ENCODE results near the gene CKS2.

CKS2 gene

DNA sequence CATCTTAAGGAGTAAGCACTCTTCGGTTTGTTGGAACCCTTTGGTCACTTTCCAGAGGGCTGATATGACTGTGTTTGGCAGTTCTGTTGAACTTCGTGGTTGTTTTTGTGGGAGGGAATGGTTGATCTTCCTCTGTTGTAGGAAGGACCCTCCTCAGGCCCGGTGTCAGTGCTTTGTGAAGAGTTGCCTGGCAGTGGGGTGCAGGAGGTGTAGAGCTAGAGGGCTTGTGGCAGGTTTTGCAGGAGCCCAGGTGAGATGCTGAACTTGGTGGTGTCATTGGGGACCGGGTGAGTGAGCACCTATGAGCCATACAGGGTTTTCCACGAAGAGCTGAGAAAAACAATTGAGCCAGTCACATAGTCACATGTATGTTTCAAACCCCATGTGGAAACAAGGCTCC is 34.5 kb downstream of the CKS2 start:
- no peaks in the 10 kb centered on the region for H3K4me1 ChIP-seq (ENCODE audit: insufficient read depth, low read length)
- no peak overlapping the region for H2AFZ ChIP-seq (ENCODE audit: low read depth, low read length)
- peaks cover 11% of the 10 kb centered on the region for H3K9me3 ChIP-seq (ENCODE audit: low read length)
- peaks cover 98% of the 10 kb centered on the region for H3K36me3 ChIP-seq (ENCODE audit: insufficient read depth, low read length)
- no peak overlapping the region for H3K4me3 ChIP-seq (ENCODE audit: low read length)
- no peaks in the 10 kb centered on the region for H3K27me3 ChIP-seq (ENCODE audit: insufficient read depth, low read length)

DNA sequence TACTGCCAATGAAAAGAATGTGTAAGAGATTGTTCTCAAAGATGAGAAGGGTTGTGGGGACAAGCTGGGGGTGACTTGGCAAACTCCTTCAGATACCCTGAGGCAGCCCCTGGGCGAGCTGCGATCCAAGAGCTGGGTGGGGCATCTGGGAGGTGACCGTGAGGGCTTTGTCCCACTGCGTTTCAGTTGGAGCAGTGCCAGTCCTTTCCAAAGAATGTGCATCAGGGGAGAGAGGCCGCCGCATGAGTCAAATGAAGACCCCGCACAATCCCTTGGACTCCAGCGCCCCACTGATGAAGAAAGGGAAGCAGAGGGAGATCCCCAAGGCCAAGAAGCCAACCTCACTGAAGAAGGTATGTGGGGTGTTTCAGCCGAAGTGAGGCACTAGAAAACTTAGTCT is 35.7 kb downstream of the CKS2 start:
- Histone ChIP-seq H3K27me3 (ENCODE audit: insufficient read depth, low read length) (no peaks in the 10 kb centered on the region), H2AFZ (ENCODE audit: low read depth, low read length) (no peak overlapping the region), H3K9me3 (ENCODE audit: low read length) (peaks cover 7% of the 10 kb centered on the region), H3K4me3 (ENCODE audit: low read length) (no peak overlapping the region), H3K36me3 (ENCODE audit: insufficient read depth, low read length) (peaks cover 98% of the 10 kb centered on the region), H3K4me1 (ENCODE audit: insufficient read depth, low read length) (no peaks in the 10 kb centered on the region)

DNA sequence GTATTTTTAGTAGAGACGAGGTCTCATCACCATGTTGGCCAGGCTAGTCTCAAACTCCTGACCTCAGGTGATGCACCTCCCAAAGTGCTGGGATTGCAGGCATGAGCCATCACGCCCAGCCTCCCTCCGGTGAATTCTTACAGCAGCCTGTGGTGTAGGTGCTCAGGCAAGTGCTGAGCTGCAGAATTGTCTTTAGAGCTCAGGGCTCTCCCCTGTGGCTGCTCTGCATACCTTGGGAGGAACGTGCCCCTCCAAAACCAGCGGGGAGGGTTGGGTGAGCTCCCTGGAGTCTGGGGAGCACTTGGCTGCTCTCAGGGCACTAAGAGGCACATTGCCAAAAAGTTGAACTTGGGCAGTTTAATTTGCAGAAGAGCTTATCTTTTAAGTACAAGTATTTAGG is 36.7 kb downstream of the CKS2 start:
- H3K27me3 ChIP-seq (ENCODE audit: insufficient read depth, low read length) = no peaks in the 10 kb centered on the region
- H3K9me3 ChIP-seq (ENCODE audit: low read length) = peaks cover 7% of the 10 kb centered on the region
- H3K4me1 ChIP-seq (ENCODE audit: insufficient read depth, low read length) = no peaks in the 10 kb centered on the region
- peaks cover 97% of the 10 kb centered on the region for H3K36me3 ChIP-seq (ENCODE audit: insufficient read depth, low read length)
- H2AFZ ChIP-seq (ENCODE audit: low read depth, low read length) = no peak overlapping the region
- no peak overlapping the region for H3K4me3 ChIP-seq (ENCODE audit: low read length)

DNA sequence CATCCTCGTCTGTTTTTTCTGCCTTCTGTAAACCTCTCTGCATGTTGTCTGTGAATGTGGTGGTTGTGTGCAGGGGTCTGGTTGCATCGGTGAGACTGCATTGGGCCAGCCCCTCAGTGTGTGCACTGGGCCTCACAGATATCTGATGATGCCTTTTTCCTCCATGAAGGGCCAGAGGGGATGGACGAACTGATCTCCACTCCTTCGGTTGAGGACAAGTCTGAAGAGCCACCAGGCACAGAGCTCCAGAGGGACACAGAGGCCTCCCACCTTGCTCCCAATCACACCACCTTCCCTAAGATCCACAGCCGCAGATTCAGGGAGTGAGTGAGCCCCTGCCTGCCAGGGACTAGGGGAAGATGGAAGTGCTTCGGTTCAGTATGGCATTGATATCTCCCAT is 38.6 kb downstream of the CKS2 start:
- Histone ChIP-seq H3K4me1 (ENCODE audit: insufficient read depth, low read length) (no peaks in the 10 kb centered on the region), H3K4me3 (ENCODE audit: low read length) (no peak overlapping the region), H2AFZ (ENCODE audit: low read depth, low read length) (no peak overlapping the region), H3K36me3 (ENCODE audit: insufficient read depth, low read length) (peaks cover 95% of the 10 kb centered on the region), H3K27me3 (ENCODE audit: insufficient read depth, low read length) (no peaks in the 10 kb centered on the region), H3K9me3 (ENCODE audit: low read length) (no peaks in the 10 kb centered on the region)

- H2AFZ ChIP-seq (ENCODE audit: low read depth, low read length) = no peak overlapping the region
- H3K9me3 ChIP-seq (ENCODE audit: low read length) = no peaks in the 10 kb centered on the region
- H3K36me3 ChIP-seq (ENCODE audit: insufficient read depth, low read length) = peaks cover 95% of the 10 kb centered on the region
- no peaks in the 10 kb centered on the region for H3K4me1 ChIP-seq (ENCODE audit: insufficient read depth, low read length)
- H3K4me3 ChIP-seq (ENCODE audit: low read length) = no peak overlapping the region
- no peaks in the 10 kb centered on the region for H3K27me3 ChIP-seq (ENCODE audit: insufficient read depth, low read length)
Measured at GRCh38 chr9:89350988-89351557, 40.1 kb downstream of the CKS2 start.

DNA sequence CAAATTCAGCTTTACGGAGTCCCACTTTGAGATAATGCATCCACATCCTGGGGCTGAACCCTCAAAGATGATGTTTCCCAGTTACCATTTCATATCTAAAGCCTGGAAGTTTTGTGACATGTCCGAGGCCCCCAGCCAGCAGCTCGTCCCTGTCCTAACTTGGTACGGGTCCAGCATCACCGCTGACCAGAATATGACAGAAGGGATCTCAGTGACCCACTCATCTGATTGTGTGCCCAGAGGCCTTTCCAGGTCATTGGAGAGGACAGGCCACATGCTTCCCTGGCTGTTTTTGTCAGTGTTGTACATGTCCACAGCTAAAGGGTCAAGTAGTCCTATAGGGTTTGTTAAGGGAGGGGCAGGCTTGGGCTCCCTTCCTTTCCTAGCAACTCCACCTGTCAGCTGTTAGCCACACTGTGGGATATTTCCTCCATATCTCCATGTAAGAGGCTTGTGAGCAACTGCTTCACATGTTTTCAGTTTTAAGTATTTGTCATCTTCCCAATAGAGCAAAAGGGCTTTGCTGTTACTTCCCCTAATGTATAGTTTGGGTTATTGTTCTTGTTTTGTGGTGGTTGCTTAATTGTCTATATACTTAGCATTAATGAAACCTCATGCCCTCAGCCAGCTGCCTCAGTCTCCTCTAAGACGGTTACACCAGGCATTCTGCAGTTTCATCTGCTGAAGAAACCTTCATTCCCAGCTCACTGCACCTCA is 40.7 kb downstream of the CKS2 start:
- Histone ChIP-seq H3K9me3 (ENCODE audit: low read length) (no peaks in the 10 kb centered on the region), H3K36me3 (ENCODE audit: insufficient read depth, low read length) (peaks cover 95% of the 10 kb centered on the region), H3K4me3 (ENCODE audit: low read length) (no peak overlapping the region), H3K4me1 (ENCODE audit: insufficient read depth, low read length) (no peaks in the 10 kb centered on the region), H2AFZ (ENCODE audit: low read depth, low read length) (no peak overlapping the region), H3K27me3 (ENCODE audit: insufficient read depth, low read length) (no peaks in the 10 kb centered on the region)

DNA sequence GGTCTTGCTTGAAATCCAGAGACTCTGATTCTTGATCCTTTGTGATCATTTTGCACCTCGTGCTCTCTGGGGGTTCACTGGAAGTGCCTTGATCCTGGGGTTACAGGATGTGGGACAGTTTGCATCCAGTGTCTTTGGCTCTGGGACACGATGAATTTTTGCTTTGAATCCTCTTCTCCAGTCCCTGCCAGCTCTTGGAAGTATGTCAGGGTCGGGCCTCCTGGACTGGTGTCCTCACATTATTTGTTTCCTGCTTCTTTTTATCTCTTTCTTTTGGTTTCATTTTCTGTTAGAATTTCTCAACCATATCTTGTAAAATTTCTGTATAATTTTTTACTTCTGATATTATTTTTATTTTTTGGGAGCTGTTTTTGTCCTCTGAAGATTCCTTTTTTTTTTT is 41.5 kb downstream of the CKS2 start:
- no peak overlapping the region for H2AFZ ChIP-seq (ENCODE audit: low read depth, low read length)
- H3K36me3 ChIP-seq (ENCODE audit: insufficient read depth, low read length) = peaks cover 95% of the 10 kb centered on the region
- H3K4me3 ChIP-seq (ENCODE audit: low read length) = no peak overlapping the region
- no peaks in the 10 kb centered on the region for H3K9me3 ChIP-seq (ENCODE audit: low read length)
- H3K27me3 ChIP-seq (ENCODE audit: insufficient read depth, low read length) = no peaks in the 10 kb centered on the region
- no peaks in the 10 kb centered on the region for H3K4me1 ChIP-seq (ENCODE audit: insufficient read depth, low read length)

GRCh38 chr9:89352874-89353649 is 42.1 kb downstream of the CKS2 start:
- H3K36me3 ChIP-seq (ENCODE audit: insufficient read depth, low read length) = peaks cover 95% of the 10 kb centered on the region
- H3K4me3 ChIP-seq (ENCODE audit: low read length) = no peak overlapping the region
- H2AFZ ChIP-seq (ENCODE audit: low read depth, low read length) = no peak overlapping the region
- no peaks in the 10 kb centered on the region for H3K4me1 ChIP-seq (ENCODE audit: insufficient read depth, low read length)
- no peaks in the 10 kb centered on the region for H3K9me3 ChIP-seq (ENCODE audit: low read length)
- H3K27me3 ChIP-seq (ENCODE audit: insufficient read depth, low read length) = no peaks in the 10 kb centered on the region

DNA sequence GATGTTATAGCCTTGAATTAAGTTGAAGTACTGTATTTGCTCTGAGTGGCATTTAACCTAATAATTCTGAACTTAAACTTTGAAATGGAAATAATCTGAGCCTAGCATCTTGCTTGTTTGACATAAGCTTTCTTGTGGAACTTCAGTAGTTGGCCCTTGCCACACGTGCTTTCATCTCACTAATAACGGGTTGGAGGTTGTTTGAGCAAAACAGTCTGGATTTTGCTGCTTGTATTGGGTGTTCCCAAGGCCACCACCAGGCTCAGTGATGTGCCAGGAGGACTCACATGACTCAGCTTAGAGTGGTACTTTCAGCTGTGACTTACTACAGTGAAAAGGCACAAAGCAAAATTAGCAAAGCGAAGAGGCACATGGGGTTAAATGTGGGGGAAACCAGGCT is 43.0 kb downstream of the CKS2 start:
- Histone ChIP-seq H3K4me3 (ENCODE audit: low read length) (no peak overlapping the region), H3K27me3 (ENCODE audit: insufficient read depth, low read length) (no peaks in the 10 kb centered on the region), H3K36me3 (ENCODE audit: insufficient read depth, low read length) (peaks cover 95% of the 10 kb centered on the region), H3K9me3 (ENCODE audit: low read length) (no peaks in the 10 kb centered on the region), H2AFZ (ENCODE audit: low read depth, low read length) (no peak overlapping the region), H3K4me1 (ENCODE audit: insufficient read depth, low read length) (no peaks in the 10 kb centered on the region)

DNA sequence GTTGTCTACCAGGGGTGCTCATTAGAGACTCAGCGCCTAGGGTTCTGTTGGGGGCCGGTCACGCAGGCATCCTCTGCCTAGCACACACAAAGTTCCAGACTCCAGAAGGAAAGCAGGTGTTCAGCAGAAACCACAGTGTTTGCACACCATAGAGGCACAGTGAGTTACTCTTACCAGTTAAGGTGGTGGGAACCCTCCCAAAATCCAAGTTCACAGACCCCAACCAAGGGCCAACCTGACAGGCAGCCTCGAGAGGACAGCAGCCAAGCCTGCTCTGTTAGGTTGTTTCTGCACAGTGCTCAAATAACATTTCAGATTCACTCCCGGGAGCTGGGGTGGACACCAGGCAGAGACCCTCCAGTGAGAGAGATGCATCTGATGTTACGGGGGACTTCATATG is 43.5 kb downstream of the CKS2 start:
- H3K9me3 ChIP-seq (ENCODE audit: low read length) = no peaks in the 10 kb centered on the region
- H2AFZ ChIP-seq (ENCODE audit: low read depth, low read length) = no peak overlapping the region
- H3K4me1 ChIP-seq (ENCODE audit: insufficient read depth, low read length) = no peaks in the 10 kb centered on the region
- peaks cover 94% of the 10 kb centered on the region for H3K36me3 ChIP-seq (ENCODE audit: insufficient read depth, low read length)
- H3K27me3 ChIP-seq (ENCODE audit: insufficient read depth, low read length) = no peaks in the 10 kb centered on the region
- no peak overlapping the region for H3K4me3 ChIP-seq (ENCODE audit: low read length)

- Histone ChIP-seq H3K4me1 (ENCODE audit: insufficient read depth, low read length) (no peaks in the 10 kb centered on the region), H3K9me3 (ENCODE audit: low read length) (no peaks in the 10 kb centered on the region), H2AFZ (ENCODE audit: low read depth, low read length) (no peak overlapping the region), H3K27me3 (ENCODE audit: insufficient read depth, low read length) (no peaks in the 10 kb centered on the region), H3K4me3 (ENCODE audit: low read length) (no peak overlapping the region), H3K36me3 (ENCODE audit: insufficient read depth, low read length) (peaks cover 91% of the 10 kb centered on the region)
Measured at GRCh38 chr9:89356782-89357181, 45.8 kb downstream of the CKS2 start.

- Histone ChIP-seq H3K9me3 (ENCODE audit: low read length) (no peaks in the 10 kb centered on the region), H3K27me3 (ENCODE audit: insufficient read depth, low read length) (no peaks in the 10 kb centered on the region), H2AFZ (ENCODE audit: low read depth, low read length) (no peak overlapping the region), H3K36me3 (ENCODE audit: insufficient read depth, low read length) (peaks cover 91% of the 10 kb centered on the region), H3K4me3 (ENCODE audit: low read length) (no peak overlapping the region), H3K4me1 (ENCODE audit: insufficient read depth, low read length) (no peaks in the 10 kb centered on the region)
Measured at GRCh38 chr9:89357331-89358197, 46.6 kb downstream of the CKS2 start.

All from neuron (in vitro differentiated cells).